Calu3 (cell line): ENCODE data around the gene DNAH6. TPM values are rescaled to one million over a fixed set of nuclear protein-coding genes. Genes with fewer than 3 reads are reported as not detected.

Experiments
- BruUV-seq: library from RNA; stranded (reverse); fragments of 400-500 nt; replicated peaks from 2 replicates; lab custom pipeline; 2021; lab: Mats Ljungman, UMichigan
- CTCF ChIA-PET: fragments of 300-600 bp; sonication (Branson Sonifier 250); formaldehyde crosslinking; loops from one replicate; lab custom pipeline; 2022; ENCODE audit warnings: antibody characterized with exemption; lab: Charles Lee
- DNase-seq: peaks from one replicate; pipeline ENCODE4 v3.0.0; 2022
- H3K27ac Mint-ChIP-seq: one replicate; pipeline ENCODE4 v1.8.0; 2022; ENCODE audit warnings: mixed read lengths; ENCODE audit not compliant: unreplicated experiment
- H3K27me3 Mint-ChIP-seq: one replicate; pipeline ENCODE4 v1.8.0; 2022; ENCODE audit warnings: mixed read lengths; ENCODE audit not compliant: unreplicated experiment
- H3K36me3 Mint-ChIP-seq: one replicate; pipeline ENCODE4 v1.8.0; 2022; ENCODE audit warnings: mild to moderate bottlenecking, moderate library complexity, mixed read lengths; ENCODE audit not compliant: insufficient read depth, unreplicated experiment
- H3K4me1 Mint-ChIP-seq: one replicate; pipeline ENCODE4 v1.8.0; 2022; ENCODE audit warnings: mild to moderate bottlenecking, low read depth, mixed read lengths; ENCODE audit not compliant: unreplicated experiment
- H3K4me3 Mint-ChIP-seq: one replicate; pipeline ENCODE4 v1.8.0; 2022; ENCODE audit warnings: mild to moderate bottlenecking, low read depth, moderate library complexity, mixed read lengths; ENCODE audit not compliant: unreplicated experiment
- H3K9me3 Mint-ChIP-seq: one replicate; pipeline ENCODE4 v1.8.0; 2022; ENCODE audit warnings: low read depth, mixed read lengths; ENCODE audit not compliant: unreplicated experiment
- intact Hi-C: fragments of 100-400 bp; cut with micrococcal nuclease; formaldehyde crosslinking; loops from one replicate; pipeline ENCODE4 v1.10.0; 2022; ENCODE audit not compliant: unreplicated experiment
- total RNA-seq: library from RNA; stranded (reverse); gene quantifications from 2 replicates; pipeline ENCODE4 v1.2.3, GENCODE V29; 2022
- TF ChIP-seq, protein P1 (sequence below): fragments of 200-600 bp; IDR thresholded peaks from one replicate; pipeline ENCODE4 v1.8.0; 2022; ENCODE audit warnings: antibody characterized with exemption; ENCODE audit not compliant: unreplicated experiment

The DNAH6 gene
- total RNA-seq, 1 experiment from 2014 or later, result 1.3 TPM

DNA sequence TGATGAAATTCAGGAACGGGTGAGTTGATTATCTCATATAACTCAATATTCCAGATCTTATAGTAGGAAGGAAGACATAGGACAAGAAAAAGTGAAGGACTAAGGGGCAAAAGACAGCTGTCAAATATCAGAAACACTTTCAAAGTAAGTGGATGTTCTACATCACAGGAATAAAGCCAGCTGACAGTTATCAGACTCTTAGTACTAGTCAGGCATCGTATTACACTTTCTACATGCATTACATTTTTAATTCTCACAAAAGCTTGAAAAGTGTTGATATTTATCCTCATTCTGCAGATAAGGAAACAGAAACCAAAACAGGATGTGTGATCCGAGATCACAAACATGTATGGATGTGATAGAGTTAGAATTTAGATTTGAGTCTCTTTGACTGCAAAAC is 63.4 kb downstream of the DNAH6 start:
- Mint-ChIP-seq H3K36me3 (no peaks in the 10 kb centered on the region), H3K27me3 (no peaks in the 10 kb centered on the region), H3K27ac (no peak overlapping the region), H3K4me3 (no peak overlapping the region), H3K9me3 (no peaks in the 10 kb centered on the region), H3K4me1 (no peaks in the 10 kb centered on the region)
- intact Hi-C loops, result no loop called here
- TF ChIP-seq, protein P1, sequence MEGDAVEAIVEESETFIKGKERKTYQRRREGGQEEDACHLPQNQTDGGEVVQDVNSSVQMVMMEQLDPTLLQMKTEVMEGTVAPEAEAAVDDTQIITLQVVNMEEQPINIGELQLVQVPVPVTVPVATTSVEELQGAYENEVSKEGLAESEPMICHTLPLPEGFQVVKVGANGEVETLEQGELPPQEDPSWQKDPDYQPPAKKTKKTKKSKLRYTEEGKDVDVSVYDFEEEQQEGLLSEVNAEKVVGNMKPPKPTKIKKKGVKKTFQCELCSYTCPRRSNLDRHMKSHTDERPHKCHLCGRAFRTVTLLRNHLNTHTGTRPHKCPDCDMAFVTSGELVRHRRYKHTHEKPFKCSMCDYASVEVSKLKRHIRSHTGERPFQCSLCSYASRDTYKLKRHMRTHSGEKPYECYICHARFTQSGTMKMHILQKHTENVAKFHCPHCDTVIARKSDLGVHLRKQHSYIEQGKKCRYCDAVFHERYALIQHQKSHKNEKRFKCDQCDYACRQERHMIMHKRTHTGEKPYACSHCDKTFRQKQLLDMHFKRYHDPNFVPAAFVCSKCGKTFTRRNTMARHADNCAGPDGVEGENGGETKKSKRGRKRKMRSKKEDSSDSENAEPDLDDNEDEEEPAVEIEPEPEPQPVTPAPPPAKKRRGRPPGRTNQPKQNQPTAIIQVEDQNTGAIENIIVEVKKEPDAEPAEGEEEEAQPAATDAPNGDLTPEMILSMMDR, result no peak
- CTCF ChIA-PET, result no interaction called here
- no TSS peak for BruUV-seq
- no peak for DNase-seq

DNA sequence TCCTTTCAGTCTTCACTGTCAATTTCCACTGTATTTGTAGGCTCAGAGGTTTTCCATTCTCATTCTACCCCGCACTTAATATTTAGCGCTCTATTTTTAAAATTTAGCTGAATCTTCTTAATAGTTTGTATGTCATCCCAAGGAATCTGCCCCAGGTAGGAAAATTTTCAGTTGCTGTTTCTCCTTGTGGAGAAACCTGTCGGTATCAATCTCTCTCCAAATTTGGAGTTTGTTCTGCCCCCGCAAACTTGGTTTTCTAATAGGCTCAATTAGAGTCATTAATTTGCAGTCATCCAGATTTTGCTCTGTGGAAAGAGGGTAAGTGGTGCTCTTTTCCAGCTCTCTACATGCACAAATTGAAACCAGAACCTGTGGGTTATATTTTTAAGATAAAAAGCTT is 87.6 kb downstream of the DNAH6 start:
- Mint-ChIP-seq H3K36me3 (no peaks in the 10 kb centered on the region), H3K9me3 (peaks cover 5% of the 10 kb centered on the region), H3K27me3 (no peaks in the 10 kb centered on the region), H3K27ac (no peak overlapping the region), H3K4me3 (no peak overlapping the region), H3K4me1 (no peaks in the 10 kb centered on the region)
- CTCF ChIA-PET, result no interaction called here
- intact Hi-C loops, result no loop called here
- DNase-seq, result no peak
- TF ChIP-seq, protein P1, result no peak
- BruUV-seq, result no TSS peak

DNA sequence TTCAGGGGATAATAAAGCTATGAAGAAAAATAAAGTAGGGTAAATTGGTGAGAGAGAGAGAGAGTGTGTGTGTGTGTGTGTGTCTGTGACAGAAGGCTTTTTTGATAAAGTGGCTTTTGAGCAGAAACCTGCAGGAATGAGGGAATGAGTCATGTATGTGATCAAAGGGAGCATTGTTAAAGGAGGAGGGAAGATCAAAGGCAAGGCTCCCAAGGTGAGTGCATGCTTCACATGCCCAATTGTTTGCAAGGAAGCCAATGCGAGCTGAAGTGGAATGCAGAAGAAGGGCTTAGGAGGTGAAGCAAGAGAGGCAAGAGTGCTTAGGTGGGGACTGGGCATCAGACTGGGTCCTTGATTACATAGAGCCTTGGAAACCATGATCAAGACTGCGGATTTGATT is 96.8 kb downstream of the DNAH6 start:
- CTCF ChIA-PET, result no interaction called here
- intact Hi-C loops, result no loop called here
- peak; percentile 71 for DNase-seq
- Mint-ChIP-seq H3K36me3 (no peaks in the 10 kb centered on the region), H3K9me3 (peaks cover 3% of the 10 kb centered on the region), H3K4me1 (peaks cover 16% of the 10 kb centered on the region), H3K27ac (peak overlapping the region; percentile 7), H3K4me3 (no peak overlapping the region), H3K27me3 (no peaks in the 10 kb centered on the region)
- TF ChIP-seq, protein P1, result no peak
- no TSS peak for BruUV-seq

DNA sequence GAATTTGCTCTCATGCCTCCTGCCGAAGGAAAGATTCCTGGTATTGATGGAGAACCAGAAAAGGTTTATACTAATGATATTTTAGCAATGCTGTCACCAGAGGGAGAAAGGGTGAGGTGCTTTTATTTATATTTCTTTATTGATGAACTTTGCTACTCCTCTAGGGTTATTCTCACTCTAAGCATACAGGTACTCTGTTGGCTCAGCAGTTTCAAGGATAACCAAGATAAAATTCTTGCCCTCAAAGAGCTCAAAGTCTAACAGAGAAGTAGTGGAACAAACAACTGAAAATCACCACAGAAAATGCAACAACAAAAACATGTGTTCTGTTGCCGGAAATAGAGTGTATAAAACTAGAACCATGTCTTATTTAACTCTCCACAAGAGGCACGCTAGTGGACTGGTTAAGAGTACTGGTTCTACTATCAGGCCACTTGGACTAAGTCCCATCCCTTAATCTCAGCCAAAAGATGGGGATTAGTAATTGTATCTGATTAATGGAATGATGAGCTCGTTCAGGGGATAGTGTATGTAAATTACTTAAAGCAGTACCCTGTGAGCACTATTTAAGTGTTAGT is 103.6 kb downstream of the DNAH6 start:
- CTCF ChIA-PET, result no interaction called here
- intact Hi-C loops, result loop anchor here (5.0 kb wide), 1 partner anchor 103 kb away; the partner anchor contains the start of gene DNAH6

More for the DNA sequence above, 103.6 kb downstream of the DNAH6 start:
- Mint-ChIP-seq H3K27ac (no peak overlapping the region), H3K27me3 (no peaks in the 10 kb centered on the region), H3K9me3 (no peaks in the 10 kb centered on the region), H3K36me3 (no peaks in the 10 kb centered on the region), H3K4me1 (no peaks in the 10 kb centered on the region), H3K4me3 (no peak overlapping the region)
- TF ChIP-seq, protein P1, result no peak
- no TSS peak for BruUV-seq
- no peak for DNase-seq
